SU-DHL-6 (cell line): ENCODE data around the gene IRX3.

ENCODE experiments used
- CTCF ChIP-seq: fragments of 200-600 bp; sonication (generic); IDR thresholded peaks from one replicate; pipeline ENCODE4 v1.5.1; 2017; ENCODE audit warnings: antibody characterized with exemption, mild to moderate bottlenecking, low read length, moderate library complexity; ENCODE audit not compliant: insufficient read depth, poor library complexity, severe bottlenecking
- EZH2phosphoT487 ChIP-seq: fragments of 200-600 bp; sonication (generic), shearing (Covaris generic); conservative IDR thresholded peaks from 2 replicates; pipeline ENCODE4 v1.6.1; 2018; ENCODE audit warnings: mild to moderate bottlenecking, antibody characterized with exemption, low read length, moderate library complexity, mixed read lengths

- TF ChIP-seq CTCF (no peak), EZH2phosphoT487 (no peak)
Observed at GRCh38 chr16:54270711-54271110, 15.9 kb downstream of the IRX3 start.
